HG03354 (cell line): ENCODE data around the gene EEIG1.
A peak's percentile ranks its signal among the peaks of the same experiment; 100 is the strongest.

ENCODE experiments used
- ATAC-seq: cut with Tn5 transposase; IDR thresholded peaks from one replicate; pipeline ENCODE4 v1.9.1; 2021; ENCODE audit warnings: mild to moderate bottlenecking; ENCODE audit not compliant: unreplicated experiment, poor library complexity, severe bottlenecking

The EEIG1 gene

GRCh38 chr9:127961613-127962155 is 19.1 kb downstream of the EEIG1 start:
- ATAC-seq, result no peak

GRCh38 chr9:127961155-127961490 is 19.7 kb downstream of the EEIG1 start:
- ATAC-seq, result no peak

GRCh38 chr9:127960410-127961154 is 20.2 kb downstream of the EEIG1 start:
- ATAC-seq, result no peak

- no peak for ATAC-seq
Observed at GRCh38 chr9:127959841-127960409, 20.9 kb downstream of the EEIG1 start.

GRCh38 chr9:127959398-127959797 is 21.4 kb downstream of the EEIG1 start:
- no peak for ATAC-seq

GRCh38 chr9:127958728-127959127 is 22.1 kb downstream of the EEIG1 start:
- no peak for ATAC-seq

GRCh38 chr9:127955294-127956015 is 25.3 kb downstream of the EEIG1 start:
- ATAC-seq, result peak; percentile 55

GRCh38 chr9:127954831-127955293 is 25.9 kb downstream of the EEIG1 start:
- ATAC-seq, result no peak

- no peak for ATAC-seq
Observed at GRCh38 chr9:127953768-127954505, 26.9 kb downstream of the EEIG1 start.

- ATAC-seq, result no peak
Observed at GRCh38 chr9:127953154-127953553, 27.6 kb downstream of the EEIG1 start.

GRCh38 chr9:127950513-127951289 is 30.1 kb downstream of the EEIG1 start:
- ATAC-seq, result no peak

- ATAC-seq, result no peak
Observed at GRCh38 chr9:127949827-127950512, 30.8 kb downstream of the EEIG1 start.

GRCh38 chr9:127947841-127948710 is 32.7 kb downstream of the EEIG1 start:
- ATAC-seq, result no peak

- ATAC-seq, result no peak
Observed at GRCh38 chr9:127946728-127947127, 34.1 kb downstream of the EEIG1 start.

- no peak for ATAC-seq
Observed at GRCh38 chr9:127945942-127946341, 34.8 kb downstream of the EEIG1 start.

- no peak for ATAC-seq
Observed at GRCh38 chr9:127945338-127945737, 35.5 kb downstream of the EEIG1 start.

- no peak for ATAC-seq
Observed at GRCh38 chr9:127944586-127945218, 36.1 kb downstream of the EEIG1 start.
